Activated CD4-positive, alpha-beta T cell treated with anti-CD3 and anti-CD28 coated beads, Interleukin-2, amount 50 U/mL, for 1 hour (primary cell): Measurements from ENCODE around the gene LSP1.

ENCODE experiments used
- DNase-seq: peaks from one replicate; pipeline ENCODE4 v3.0.0-alpha.2; 2020

The LSP1 gene

DNA sequence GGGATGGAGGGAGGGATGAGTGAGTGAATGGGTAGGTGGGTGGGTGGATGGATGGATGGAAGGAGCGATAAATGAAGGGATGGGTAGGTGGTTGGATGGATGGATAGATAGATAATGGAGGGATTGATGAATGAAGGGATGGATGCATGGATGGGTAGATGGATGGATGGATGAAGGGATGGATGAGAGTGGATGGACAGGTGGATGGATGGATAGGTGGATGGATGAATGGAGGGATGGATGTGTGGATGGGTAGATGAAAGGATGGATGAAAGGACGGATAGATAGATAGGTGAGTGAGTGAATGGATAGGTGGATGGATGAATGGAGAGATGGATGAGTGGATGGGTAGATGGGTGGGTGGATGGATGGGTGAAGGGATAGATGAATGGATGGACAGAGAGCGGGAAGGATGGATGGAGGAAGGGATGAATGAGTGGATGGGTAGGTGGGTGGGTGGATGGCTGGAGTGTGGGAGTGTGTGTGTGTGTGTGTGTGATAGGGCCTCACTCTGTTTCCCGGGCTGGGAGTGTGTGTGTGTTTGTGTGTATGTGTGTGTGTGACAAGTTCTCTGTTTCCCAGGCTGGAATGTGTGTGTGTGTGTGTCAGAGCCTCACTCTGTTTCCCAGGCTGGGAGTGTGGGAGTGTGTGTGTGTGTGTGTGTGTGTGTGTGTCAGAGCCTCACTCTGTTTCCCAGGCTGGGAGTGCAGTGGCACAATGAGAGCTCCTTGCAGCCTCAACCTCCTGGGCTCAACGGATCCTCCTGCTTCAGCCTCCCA lies 40.9 kb downstream of the LSP1 start:
- no peak for DNase-seq

DNA sequence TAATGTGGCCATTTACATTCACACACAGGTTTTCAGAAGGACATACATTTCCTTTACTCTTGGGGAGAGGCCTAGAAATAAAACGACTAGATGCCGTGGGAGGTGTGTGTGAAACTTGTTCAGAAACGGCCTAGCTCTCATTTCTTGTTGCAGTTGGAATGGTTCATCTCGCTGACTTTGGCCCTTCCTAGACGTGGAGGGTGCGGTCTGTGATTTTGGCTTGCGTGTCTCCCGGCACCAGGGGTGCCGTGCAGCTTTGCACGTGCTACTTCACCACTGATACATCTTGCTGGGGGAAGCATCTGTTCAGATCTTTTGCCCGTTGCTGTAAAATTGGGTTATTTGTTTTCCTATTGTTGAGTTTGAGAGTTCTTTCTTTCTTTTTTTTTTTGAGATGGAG lies 41.9 kb downstream of the LSP1 start:
- no peak for DNase-seq

DNA sequence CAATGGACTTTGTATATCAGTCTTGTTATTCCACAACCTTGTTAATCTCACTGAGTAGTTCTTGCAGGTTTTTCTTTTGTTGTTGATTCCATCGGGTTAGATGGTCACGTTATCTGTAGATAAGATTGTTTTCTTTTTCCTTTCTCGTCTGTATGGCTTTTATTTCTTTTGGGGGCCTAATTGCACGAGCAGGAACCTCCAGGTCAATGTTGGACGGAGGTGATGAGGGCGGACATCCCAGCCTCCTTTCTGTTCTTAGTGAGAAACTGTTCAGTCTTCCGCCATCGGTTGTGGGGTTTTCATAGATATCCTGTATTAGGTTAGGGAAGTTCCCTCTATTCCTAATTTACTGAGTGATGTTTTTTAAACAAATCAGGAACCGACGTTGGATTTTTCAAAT lies 43.6 kb downstream of the LSP1 start:
- DNase-seq = no peak

DNA sequence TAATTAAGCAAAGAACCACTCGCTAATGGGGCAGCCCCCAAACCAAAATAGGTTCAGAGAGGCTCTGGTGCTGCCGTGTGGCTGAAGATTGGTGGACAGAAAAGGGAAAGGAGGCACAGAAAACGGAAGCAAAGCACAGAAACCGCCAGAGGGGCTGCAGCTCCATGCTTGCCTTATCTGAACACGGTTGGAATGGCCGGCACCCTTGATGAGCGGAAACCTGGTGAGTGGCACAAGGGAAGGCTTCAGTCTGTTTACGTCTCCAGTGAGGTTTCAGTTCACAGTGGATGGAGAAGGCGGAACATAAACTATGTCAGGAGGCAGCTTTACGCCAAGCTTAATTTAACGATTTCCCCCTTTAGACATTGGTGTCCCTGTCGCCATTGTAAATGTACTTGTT lies 44.0 kb downstream of the LSP1 start:
- DNase-seq = no peak

DNA sequence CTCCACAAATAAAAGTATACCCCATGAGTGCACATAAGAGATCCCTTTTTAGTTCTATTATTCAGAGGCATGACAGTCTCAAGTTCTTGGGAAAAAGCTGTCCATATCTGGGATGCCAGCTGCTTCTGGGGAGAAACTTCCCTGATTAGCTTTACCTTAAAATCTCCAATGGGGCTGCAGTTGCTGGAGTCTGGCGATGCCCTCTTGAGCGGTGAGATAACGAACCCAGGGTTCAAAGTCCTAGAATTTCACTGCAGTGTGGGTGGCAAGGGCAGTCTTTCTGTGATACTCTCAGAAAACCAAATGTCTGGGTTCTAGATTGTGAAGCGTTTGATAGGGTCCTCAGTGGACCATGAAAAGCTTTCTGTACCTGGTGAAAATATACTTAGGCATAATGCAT lies 46.2 kb downstream of the LSP1 start:
- DNase-seq = no peak

DNA sequence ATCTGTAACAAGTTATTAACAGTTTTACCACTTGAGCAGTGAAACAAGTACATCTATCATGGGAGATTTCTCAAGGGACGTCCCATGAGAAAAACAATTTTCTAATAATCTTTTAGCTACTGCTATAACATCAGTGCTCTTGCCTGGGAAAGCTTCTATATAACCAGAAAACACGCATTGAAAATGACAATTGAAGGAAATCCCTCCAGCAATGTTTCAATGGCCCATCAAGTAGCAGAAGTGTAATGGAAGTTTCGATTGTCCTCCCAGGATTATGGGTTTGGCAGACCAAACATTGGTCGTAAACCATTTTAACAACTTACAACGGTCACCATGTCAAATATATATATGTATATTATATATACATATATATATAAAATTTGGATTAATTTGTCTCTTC lies 46.8 kb downstream of the LSP1 start:
- DNase-seq = no peak

DNA sequence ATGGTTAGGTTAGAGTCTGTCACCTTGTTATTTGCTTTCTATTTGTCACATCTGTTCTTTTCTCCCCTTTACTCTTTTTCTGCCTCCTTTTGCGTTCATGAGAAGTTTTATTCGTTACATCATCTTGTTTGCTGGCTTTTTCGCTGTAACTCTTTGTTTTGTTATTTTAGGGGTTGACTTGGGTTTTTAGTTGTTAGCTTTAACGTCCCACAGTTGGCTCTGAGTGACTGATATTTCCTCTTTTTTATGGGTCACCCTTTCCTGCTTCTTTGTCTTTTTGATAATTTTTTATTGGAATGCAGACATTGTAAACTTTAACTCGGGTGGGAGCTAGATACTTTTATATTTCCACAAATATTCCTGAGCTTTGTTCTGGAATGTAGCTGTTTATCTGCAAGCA lies 53.3 kb downstream of the LSP1 start:
- DNase-seq = no peak

DNA sequence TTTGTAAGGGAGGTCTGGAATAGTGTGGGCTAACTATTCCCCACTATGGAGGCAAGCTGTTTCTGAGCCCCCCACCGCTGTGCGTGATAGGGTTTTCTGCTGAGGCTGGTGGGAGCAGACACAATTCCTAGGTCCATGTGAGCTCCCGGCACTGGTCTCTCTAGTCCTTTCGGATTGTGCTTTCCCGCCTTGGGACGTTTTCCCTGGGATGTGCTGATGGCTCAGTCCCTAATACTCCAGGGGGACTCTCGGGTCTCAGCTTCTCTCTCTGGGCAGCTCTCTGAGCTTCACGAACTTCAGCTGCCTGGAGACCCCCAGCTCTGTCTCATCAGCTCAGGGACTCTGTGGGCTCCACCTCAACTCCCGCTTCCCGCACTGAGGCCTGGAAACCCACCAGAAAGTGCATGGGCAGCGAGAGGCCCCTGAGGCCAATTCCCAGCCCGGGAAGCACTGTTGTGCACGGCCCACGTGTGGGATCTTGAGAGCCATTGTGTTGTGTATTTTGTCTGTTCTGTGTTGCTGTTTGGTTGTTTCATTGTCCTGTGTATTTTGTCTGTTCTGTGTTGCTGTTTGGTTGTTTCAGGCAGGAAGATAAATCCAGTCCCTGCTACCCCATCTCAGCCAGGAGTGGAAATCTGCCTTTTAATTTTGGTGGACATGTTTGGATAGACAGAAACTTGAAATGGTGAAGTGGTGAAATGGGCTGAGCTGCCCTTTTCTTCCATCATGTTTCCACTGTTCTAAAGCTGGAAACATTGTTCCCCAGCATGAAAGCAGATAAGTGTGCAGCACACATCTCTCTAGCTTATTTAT lies 53.9 kb downstream of the LSP1 start:
- DNase-seq = no peak

DNA sequence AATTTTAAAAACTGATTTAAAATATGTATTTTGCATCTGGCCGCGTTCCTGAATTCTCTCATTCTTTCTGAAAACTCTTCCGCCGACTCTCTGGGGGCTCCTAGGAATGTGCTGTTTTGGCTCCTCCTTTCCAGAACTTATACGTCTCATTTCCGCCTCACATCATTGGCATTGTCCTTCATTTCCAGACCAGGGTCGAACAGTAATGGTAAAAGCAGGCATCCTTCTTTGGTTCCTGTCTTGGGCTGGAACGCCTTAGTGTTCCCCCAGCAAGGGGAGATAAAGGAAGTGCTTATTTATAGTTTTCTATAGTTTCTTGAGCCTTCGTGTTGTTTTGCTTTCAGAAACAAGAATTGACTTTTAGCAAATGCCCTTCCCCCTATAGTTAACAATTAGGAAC lies 55.7 kb downstream of the LSP1 start:
- no peak for DNase-seq

DNA sequence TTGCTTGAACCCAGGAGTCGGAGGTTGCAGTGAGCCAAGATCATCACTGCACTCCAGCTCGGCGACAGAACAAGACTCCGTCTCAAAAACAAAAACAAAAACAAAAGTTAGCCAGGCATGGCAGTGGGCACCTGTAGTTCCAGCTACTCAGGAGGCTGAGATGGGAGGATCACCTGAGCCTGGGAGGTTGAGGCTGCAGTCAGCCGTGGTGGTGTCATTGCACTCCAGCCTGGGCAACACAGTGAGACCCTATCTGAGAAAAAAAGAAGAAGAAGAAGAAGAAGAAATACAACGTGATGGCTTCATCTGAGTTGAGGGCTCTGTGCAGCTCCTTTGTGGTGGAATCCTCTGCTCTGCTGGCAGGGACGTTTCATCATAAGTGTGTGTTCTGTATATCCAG lies 56.6 kb downstream of the LSP1 start:
- DNase-seq = no peak

DNA sequence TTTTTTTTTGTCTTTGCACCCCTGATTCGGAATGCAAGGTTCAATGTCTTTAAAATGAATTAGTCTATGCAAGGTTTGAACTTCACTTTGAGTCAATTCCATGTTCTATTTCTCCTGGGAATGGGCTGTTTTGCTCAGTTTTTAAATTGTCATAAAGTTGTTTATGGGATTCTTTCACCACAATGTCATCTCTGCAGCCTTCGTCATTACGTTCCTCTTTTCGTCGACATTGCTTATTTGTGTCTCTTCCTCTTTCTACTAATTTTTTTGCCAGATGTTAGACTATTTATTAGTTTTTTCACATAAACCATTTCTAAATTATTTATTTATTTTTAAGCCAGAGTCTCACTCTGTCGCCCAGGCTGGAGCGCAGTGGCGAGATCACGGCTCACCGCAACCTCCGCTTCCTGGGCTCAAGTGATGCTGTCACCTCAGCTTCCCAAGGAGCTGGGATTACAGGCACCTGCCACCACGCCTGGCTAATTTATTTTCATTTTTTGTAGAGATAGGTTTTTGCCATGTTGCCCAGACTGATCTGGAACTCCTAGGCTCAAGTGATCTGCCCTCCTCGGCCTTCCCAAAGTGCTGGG lies 59.5 kb downstream of the LSP1 start:
- no peak for DNase-seq

DNA sequence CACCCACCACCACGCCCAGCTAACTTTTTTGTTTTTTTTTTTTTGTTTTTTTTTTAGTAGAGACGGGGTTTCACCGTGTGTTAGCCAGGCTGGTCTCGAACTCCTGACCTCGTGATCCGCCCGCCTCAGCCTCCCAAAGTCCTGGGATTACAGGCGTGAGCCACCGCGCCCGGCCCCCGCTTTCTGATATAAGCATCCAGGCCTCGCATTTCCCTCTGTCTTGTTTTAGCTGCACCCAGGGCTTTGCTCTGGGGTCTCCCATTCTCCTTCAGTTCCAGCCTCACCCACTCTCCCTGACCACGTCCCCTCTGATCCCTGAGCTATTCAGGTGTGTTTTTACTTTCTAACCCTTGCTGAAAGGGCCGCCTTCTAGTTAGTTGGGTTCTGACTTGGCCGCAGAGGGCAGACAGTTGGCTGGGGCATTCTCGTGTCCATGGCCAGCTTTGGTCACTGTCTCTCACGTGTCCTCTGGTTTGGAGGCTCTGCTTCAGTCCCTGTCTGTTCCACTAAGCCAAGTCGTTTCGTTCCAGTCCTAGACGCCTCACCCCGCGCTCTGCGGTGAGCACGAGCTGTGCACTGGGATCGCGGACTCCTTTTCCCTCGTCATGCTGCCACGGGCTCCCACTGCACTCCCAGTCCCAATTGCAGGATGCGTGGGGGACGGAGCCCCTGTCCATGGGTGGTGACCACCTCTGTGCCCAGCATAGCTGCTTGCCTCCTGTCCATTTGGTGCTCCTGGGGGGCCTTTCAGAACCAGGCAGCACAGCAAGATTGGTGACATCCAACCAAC lies 60.6 kb downstream of the LSP1 start:
- DNase-seq = no peak

DNA sequence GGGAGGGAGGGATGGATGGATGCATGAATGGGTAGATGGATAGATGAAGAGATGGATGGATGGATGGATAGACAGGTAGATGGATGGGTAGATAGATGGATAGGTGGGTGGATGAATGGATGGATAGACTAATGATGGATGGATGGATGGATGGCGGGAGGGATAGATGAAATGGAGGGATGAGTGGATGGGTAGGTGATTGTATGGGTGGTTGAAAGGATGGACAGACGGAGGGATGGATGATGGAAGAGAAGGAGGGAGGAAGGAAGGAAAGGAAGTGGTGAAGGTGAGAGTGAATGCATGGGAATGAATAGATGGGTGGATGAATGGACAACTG lies 62.9 kb downstream of the LSP1 start:
- no peak for DNase-seq

DNA sequence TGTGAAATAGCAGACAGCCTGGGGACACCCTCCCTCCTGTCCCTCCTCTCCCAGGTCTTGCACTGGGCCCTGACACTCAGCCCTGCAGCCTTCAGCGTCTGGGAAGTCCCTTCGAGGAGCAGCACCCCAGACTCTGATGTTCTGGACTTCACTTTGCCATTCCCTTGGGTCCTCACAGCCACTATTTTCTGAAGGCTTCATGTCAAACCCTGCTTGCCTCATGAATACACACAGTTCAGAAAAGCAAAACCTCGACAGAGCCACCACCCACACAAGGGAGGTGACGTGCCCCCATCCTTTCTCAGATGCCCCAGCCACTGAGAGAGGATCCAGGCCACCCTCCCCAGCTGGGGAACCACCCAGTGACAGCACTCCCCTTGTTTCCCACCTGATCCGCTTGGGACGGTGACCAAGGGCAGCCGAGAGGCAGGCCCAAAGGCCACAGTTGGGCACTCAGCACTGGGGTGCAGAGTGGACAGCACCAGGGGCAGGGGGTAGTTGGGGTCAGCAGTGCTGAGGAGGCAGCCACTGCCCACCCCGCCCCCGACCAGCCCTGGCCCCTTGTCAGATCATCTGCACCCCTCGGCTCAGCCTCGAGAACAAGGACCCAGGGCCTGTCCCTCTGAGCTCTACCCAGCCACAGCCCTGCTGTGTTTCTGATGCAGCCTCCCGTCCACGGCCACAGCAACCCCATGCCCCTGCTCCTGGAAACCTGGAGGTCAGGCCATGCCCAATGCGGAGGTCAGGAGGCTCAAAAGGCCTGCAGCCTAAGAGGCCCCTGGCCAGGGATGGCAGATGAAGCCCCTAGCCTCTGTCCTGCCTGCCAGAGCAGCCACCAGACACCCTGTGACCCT lies 63.5 kb downstream of the LSP1 start:
- no peak for DNase-seq

DNA sequence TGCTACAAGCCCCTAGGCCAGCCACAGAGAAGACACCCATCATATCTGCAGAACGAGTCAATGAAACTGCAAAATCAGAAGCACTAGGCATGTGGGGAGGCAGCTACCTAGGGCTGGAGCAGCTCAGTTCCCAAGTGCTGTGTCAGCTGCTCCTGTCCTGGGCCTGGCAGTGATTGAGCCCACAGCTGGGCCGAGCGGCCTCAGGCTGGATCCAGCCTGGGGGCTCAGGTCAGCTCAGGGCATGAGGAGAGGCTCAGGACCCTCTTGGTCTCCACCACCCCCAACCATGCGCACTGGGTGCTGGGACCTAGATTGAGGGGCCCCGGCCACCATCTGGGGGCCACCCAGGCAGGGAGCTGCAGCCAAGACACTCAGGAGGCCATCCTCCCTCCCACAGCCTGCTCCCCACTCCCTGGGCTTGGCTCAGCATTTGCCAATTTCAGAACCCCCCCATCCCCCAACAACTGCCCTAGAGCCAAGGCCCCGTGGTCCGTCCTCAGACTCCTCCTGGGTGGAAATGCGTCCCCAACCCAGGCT lies 64.2 kb downstream of the LSP1 start:
- DNase-seq = no peak

DNA sequence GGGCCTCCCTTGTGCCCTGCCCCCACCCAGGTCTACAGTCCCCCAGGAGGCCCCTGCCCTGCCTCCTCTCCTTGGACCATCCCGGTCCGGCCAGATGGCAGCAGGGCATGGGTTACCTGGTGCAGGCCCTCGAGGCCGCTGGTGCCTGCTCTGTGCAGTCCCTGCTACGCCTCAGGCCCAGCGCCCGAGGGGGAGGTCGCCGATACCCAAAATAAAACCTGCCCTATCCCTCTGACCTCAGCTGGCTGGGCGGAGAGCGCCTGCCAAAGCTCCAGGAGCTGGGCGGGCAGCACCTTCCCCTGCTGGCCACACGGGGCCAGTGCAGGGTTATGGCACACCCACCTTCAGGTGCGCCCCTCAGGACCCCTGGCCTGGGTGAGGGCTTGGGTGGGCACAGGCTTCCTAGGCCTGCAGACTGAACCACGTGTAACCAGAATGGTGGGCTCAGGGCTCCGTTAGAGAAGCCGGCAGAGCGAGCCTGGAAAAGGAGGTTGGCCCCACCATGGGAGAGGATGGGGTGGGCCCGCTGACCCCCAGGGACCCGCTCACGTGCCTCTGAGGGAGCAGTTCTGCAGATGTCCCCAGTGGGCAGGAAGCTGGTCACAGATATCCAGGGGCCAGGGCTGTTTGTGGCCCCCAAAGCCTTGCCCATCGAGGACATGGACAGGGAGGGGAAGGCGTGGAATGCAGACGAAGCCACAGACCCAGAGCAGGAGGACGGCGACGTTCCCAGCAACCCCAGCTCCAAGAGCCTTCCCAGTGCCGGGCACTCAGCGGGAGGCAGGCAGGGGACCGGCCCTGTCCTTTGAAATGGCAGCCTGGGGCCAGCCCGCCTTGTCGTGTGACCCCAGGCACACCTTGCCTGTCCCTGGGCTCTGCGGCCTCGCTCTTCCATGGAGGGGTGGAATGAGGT lies 64.9 kb downstream of the LSP1 start:
- no peak for DNase-seq

DNA sequence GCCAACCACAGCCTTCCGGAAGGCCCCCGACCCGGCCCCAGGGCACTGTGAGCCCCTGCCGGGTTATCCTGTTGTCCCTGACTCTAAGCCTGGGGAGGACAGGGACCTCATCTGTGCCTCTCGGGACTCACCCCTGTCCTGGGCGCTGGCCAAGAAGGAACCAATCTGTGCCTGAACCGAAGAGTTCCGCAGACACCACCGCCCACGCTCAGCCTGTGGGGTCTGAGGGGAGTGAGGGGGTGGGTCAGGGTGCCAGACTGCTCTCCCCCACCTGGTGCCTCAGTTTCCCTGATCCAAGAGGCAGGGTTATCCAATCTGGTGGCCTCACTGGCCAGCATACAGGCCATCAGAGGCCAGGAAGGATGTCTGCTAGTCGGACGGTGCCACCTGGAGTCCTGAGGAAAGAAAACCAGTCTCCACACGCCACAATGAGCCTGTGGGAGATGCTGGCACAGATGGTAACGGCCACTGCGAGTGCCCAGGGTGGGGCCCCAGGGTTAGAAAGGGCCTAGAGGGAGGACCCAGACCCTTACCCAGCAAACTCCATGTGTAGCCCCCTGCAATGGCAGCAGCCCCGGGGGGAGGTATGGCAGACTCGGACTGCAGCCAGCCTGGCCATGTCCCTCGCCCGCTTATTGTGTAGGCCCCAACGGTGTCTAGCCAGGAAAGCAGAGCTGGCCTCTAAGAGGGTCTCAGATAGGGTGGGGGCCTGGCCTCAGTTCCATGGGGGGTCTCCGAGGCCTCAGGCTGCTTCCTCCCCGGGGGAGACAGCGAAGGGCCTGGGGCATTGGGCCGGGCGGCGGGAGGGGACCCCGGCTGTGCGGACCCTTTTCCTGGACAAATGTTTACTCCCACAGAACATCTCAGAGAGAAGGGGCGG lies 65.8 kb downstream of the LSP1 start:
- no peak for DNase-seq

DNA sequence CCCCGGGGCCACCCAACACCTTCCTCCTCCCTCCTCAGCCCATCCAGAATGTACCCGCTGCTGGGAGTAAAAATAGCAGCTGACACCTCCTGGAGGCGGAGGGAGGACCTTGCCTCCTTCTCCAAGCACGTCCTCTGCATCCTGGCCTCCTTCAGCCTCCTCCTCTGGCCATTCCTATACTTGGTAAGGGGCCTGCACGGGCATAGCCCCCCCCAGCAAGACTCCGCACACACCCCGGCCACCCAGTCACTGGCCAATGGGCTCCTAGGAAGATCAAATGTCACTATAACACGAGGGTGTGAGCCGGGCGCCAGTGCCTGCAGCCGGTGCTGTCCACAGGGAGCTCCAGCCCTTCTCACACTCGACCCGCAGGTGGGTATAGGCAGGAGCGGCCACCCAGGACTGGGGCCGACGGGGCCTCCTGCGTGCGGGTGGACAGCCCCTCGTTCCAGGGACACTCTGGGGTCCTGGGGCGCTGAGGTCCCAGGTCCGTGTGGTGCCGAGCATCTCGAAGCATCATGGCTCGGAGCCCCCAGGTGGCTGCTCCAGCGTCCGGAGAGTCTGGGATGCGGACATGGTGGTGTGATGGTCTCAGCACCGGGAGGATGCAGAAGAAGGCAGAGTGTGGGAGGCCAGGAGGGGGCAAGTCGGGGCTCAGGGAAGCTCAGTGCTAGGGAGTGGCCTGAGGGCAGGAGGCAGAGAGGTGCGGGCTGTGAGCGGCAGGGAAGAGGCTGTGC lies 66.7 kb downstream of the LSP1 start, which contains the start of gene TNNT3:
Gene TNNT3 (plus strand): TSS at position 313 of the 737 bp plus-strand sequence. CDS start 3,172 bp downstream, outside the sequence.
- no peak for DNase-seq
